Adrenal gland (tissue), 12 donors: ENCODE results near the gene AKAP14. TPM values are rescaled to one million over a fixed set of nuclear protein-coding genes. Genes with fewer than 3 reads are reported as not detected.
A peak's percentile ranks its signal among the peaks of the same experiment; 100 is the strongest.

Experiments
- DNase-seq, 7 donors: peaks; one replicate each; pipeline ENCODE4 v3.0.0-alpha.2; 2019 to 2020
- H3K27ac ChIP-seq, 5 donors: fragments of 200-600 bp; sonication (generic) in 4 of 5; 1 replicate in 3 of 5; 2 replicates in 2 of 5; pipeline versions ENCODE4 v1.5.1 to v1.8.0; 2016 to 2020; ENCODE audit warnings: mild to moderate bottlenecking in 1 of 5
- H3K27me3 ChIP-seq: fragments of 200-600 bp; 2 replicates; pipeline ENCODE4 v1.8.0; 2021
- H3K36me3 ChIP-seq, 2 donors: fragments of 200-600 bp; replicated peaks in 1 of 2; 1 replicate in 1 of 2; 2 replicates in 1 of 2; pipeline versions ENCODE4 v1.5.1 to v1.8.0; 2018 to 2022
- H3K4me1 ChIP-seq, 2 donors: fragments of 200-600 bp; replicated peaks in 1 of 2; 1 replicate in 1 of 2; 2 replicates in 1 of 2; pipeline versions ENCODE4 v1.5.1 to v1.8.0; 2018 to 2021
- H3K4me3 ChIP-seq, 4 donors: fragments of 200-600 bp; sonication (generic) in 3 of 4; one replicate each; pipeline ENCODE4 v1.5.1; 2016 to 2018
- H3K9me3 ChIP-seq, 3 donors: fragments of 200-600 bp; sonication (generic) in 1 of 3; replicated peaks in 1 of 3; 1 replicate in 2 of 3; 2 replicates in 1 of 3; pipeline versions ENCODE4 v1.5.1 to v1.8.0; 2016 to 2021
- POLR2A ChIP-seq, 2 donors: fragments of 450-650 bp; IDR thresholded peaks; one replicate each; pipeline ENCODE4 v1.6.1; 2017; ENCODE audit warnings: antibody characterized with exemption in 2 of 2, mild to moderate bottlenecking in 2 of 2, moderate library complexity in 1 of 2
- WGBS, 4 donors: extraction: QIAGEN DNeasy Blood & Tissue Kit in 2 of 4; methylation state at CpG; one replicate each; pipeline versions ENCODE4 v1.1.5 to v1.1.7; 2013 to 2017; 5-methylcytosine and 5-hydroxymethylcytosine counted together
- intact Hi-C, 2 donors: fragments of 100-400 bp; cut with DNase I; formaldehyde crosslinking; loops; one replicate each; pipeline versions ENCODE4 v1.14.1 to v1.15.0; 2022 to 2023
- polyA plus RNA-seq, 3 donors: library from polyadenylated mRNA; stranded (reverse); fragments of 200-250 nt in 2 of 3; fragments of 350-450 nt in 1 of 3; fragmentation: Illumina TruSeq in 1 of 3; extraction: RNeasy Lipid Tissue Mini Kit (QIAGEN cat#74804) in 1 of 3; gene quantifications; one replicate each; pipeline ENCODE4 v1.2.3, GENCODE V29; 2013 to 2014
- total RNA-seq, 9 donors: library from RNA; depleted of rRNA in 4 of 9; stranded (reverse); fragments of >200 nt in 4 of 9; fragments of 120-200 nt in 1 of 9; fragmentation: NEBNext Ultra II Directional in 1 of 9; extraction: Animal tissue kit (Norgen Biotek cat#: 25700) in 1 of 9; gene quantifications; one replicate each; pipeline versions ENCODE4 v1.1.0 to v1.2.4, GENCODE V29; 2013 to 2023
- TF ChIP-seq, protein P1 (sequence below), 6 experiments: fragments of 450-650 bp in 4 of 6; fragments of 200-600 bp in 2 of 6; sonication (generic) in 1 of 6; IDR thresholded peaks; 1 replicate in 5 of 6; 2 replicates in 1 of 6; pipeline versions ENCODE4 v1.5.1 to v1.8.0; 2016 to 2021; ENCODE audit warnings: antibody characterized with exemption in 6 of 6, mild to moderate bottlenecking in 2 of 6, moderate library complexity in 1 of 6
- donor health status: healthy with polysubstance abuse.
- donor health status: Bipolar disorder and iron deficiency.
- donor health status: DM: yes; HTN: yes; CAD: no.
- donor health status: DM: no; HTN: no; CAD: no.
- donor health status: DM: no; HTN: no; CAD: no.
- donor health status: DM: yes; HTN: yes; CAD: no.

Gene AKAP14
- total and polyA plus RNA-seq, 12 donors = not detected

DNA sequence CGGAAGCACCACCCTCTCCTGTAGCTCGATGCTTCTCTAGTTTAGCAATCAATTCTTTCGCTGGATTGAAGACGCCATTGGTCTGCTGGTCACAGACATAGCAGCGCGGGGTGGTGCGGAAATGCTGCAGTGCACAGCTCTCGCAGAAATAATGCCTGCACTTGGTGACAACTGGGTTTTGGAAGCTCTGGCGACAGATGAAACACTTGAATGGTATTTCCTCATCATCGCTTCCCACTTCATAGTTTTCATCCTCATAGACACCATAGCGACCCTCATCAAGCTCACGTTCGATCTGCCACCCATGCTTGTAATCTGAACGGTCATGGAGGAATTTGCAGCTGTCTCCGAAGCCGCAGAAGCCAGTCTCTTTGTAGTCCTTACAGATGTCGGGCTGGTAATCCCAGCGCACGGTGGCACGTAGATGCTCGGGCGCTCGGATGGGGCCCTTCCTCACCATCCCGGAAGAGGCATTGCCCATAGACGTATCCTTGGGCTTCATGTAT lies 25.0 kb upstream of the AKAP14 start:
- Histone ChIP-seq H3K27ac (peak overlapping the region; percentile 64 to 98 (median 94)), H3K9me3 (no peaks in the 10 kb centered on the region), H3K36me3 (no peaks in the 10 kb centered on the region), H3K4me1 (no peaks in the 10 kb centered on the region), H3K4me3 (peak overlapping the region in 3 of 4 donors; percentile 24 to 73 (median 52)), H3K27me3 (no peaks in the 10 kb centered on the region)
- TF ChIP-seq, protein P1, sequence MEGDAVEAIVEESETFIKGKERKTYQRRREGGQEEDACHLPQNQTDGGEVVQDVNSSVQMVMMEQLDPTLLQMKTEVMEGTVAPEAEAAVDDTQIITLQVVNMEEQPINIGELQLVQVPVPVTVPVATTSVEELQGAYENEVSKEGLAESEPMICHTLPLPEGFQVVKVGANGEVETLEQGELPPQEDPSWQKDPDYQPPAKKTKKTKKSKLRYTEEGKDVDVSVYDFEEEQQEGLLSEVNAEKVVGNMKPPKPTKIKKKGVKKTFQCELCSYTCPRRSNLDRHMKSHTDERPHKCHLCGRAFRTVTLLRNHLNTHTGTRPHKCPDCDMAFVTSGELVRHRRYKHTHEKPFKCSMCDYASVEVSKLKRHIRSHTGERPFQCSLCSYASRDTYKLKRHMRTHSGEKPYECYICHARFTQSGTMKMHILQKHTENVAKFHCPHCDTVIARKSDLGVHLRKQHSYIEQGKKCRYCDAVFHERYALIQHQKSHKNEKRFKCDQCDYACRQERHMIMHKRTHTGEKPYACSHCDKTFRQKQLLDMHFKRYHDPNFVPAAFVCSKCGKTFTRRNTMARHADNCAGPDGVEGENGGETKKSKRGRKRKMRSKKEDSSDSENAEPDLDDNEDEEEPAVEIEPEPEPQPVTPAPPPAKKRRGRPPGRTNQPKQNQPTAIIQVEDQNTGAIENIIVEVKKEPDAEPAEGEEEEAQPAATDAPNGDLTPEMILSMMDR (IDR thresholded peaks at IDR 0.05) = no peak
- TF ChIP-seq POLR2A (IDR thresholded peaks at IDR 0.05) = peak in 1 of 2 donors; percentile 15
- WGBS, 4 donors = 0 to 47% (median 16%) methylated on average over 8 to 25 of the region's 25 CpGs
- DNase-seq = peak in 6 of 7 donors; percentile 16 to 53 (median 28)
- intact Hi-C loops = no loop called here

DNA sequence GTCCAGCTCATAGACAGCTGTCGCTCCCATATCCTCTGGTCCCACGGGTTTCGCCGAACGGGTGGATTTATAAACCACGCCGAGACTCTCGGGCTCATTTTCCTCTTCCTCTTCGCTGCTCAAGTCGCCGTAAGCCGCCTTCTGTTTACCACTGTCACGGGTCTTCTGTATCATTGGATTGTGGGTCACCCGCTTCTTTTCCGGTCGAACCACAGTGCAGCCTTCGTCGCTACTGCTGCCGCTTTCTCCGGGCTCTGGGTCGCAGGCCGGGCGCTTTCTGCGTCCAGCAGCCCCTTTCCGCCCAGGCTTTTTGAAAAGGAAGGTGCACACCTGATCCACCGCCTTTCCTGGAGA lies 24.5 kb upstream of the AKAP14 start:
- TF ChIP-seq, protein P1 (IDR thresholded peaks at IDR 0.05) = no peak
- TF ChIP-seq POLR2A (IDR thresholded peaks at IDR 0.05) = no peak
- Histone ChIP-seq H3K9me3 (no peaks in the 10 kb centered on the region), H3K27ac (peak overlapping the region; percentile 64 to 98 (median 94)), H3K27me3 (no peaks in the 10 kb centered on the region), H3K4me3 (peak overlapping the region in 2 of 4 donors; percentile 52 to 73), H3K36me3 (no peaks in the 10 kb centered on the region), H3K4me1 (no peaks in the 10 kb centered on the region)
- peak in 2 of 7 donors; percentile 16 to 57 for DNase-seq
- 0 to 25% (median 11%) methylated on average over 7 to 26 of the region's 26 CpGs for WGBS, 4 donors
- intact Hi-C loops = no loop called here

DNA sequence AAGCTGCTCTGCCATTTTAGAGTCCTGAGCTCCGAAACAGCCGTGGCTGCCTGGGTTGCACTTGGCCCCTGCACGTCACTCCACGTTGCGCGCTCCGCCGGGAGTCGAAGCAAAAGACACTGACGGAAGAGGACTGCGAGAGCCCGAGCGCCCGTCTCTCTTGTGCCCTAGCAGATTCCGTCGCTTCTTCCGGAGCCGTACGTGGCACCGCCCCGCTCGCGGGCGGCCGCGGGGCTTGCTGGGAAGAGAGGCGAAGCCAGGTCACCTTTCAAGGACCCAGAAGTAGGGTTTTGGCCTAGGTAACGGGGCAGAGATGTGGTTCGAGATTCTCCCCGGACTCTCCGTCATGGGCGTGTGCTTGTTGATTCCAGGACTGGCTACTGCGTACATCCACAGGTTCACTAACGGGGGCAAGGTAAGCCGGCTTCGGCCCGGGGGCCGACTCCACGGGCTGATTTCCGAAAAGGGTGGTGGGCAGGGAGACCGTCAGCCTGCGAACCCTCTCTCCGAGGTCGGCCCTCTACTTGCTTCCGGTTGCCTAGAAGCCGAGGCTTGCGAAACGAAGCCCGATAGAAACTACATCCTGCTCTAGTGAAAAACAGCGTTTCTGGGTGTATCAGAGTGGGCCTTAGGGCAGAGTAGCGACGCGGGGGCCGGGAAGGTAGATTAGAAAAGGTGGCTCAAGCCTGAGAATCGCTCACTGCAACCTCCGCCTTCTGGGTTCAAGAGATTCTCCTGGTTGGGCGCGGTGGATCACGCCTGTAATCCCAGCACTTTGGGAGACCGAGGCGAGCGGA lies 23.9 kb upstream of the AKAP14 start, which contains the start of the genes NDUFA1 and RNF113A:
NDUFA1 (plus strand) TSS at position 234 of the 797 bp plus-strand sequence; CDS start at position 314, 80 bp downstream.
RNF113A (minus strand) TSS at position 135 of the 797 bp plus-strand sequence; CDS start at position 15, 120 bp downstream.
- intact Hi-C loops = no loop called here
- TF ChIP-seq POLR2A (IDR thresholded peaks at IDR 0.05) = peak; percentile 56 to 87
- TF ChIP-seq, protein P1 (IDR thresholded peaks at IDR 0.05) = no peak

DNA sequence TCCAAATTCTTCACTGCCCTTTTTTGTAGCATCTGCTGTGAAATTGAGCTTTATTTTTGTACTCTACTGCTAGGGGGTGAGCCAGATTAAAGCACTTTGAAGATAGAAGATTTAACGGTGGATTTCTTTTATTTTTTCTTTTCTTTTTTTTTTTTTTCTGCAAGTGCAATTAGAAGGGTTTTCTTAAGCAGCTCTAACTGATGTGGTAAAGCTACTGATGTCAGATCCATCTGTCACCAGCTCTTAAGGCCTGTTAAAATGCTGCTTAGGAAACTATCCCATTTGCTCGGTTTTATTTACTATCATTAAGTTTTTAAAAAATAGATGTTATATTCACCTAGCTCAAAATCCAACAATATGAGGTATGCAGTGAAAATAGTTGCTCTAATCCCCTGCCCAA lies 17.0 kb upstream of the AKAP14 start:
- Histone ChIP-seq H3K9me3 (no peaks in the 10 kb centered on the region), H3K4me3 (no peak overlapping the region), H3K27me3 (no peaks in the 10 kb centered on the region), H3K4me1 (no peaks in the 10 kb centered on the region), H3K36me3 (no peaks in the 10 kb centered on the region), H3K27ac (no peak overlapping the region)
- WGBS, 4 donors = 70 to 81% (median 79%) methylated on average over 2 of the region's 2 CpGs
- intact Hi-C loops = no loop called here
- DNase-seq = no peak
- no peak for TF ChIP-seq POLR2A (IDR thresholded peaks at IDR 0.05)
- TF ChIP-seq, protein P1 (IDR thresholded peaks at IDR 0.05) = no peak

More for the DNA sequence above, 23.9 kb upstream of the AKAP14 start, which contains the start of the genes NDUFA1 and RNF113A:
- Histone ChIP-seq H3K36me3 (no peaks in the 10 kb centered on the region), H3K9me3 (no peaks in the 10 kb centered on the region), H3K27ac (peak within 1 kb of the TSS; percentile 64 to 98 (median 94)), H3K27me3 (no peaks in the 10 kb centered on the region), H3K4me3 (peak within 1 kb of the TSS; percentile 33 to 73 (median 52)), H3K4me1 (no peaks in the 10 kb centered on the region)
- WGBS, 4 donors = 0 to 50% (median 17%) methylated on average over 1 to 62 of the region's 62 CpGs
- DNase-seq = peak; percentile 84 to 92 (median 87)
